ENCODE measurements around the gene ASTN2. TPM values are rescaled to one million over a fixed set of nuclear protein-coding genes. Genes with fewer than 3 reads are reported as not detected.

The ASTN2 gene
- total and polyA plus RNA-seq, 10 of the 15 experiments (the other 5 are each of a cell fraction or from before 2014, with no cell fraction given), result 1.4 to 15.7 (median 7.0) TPM

DNA sequence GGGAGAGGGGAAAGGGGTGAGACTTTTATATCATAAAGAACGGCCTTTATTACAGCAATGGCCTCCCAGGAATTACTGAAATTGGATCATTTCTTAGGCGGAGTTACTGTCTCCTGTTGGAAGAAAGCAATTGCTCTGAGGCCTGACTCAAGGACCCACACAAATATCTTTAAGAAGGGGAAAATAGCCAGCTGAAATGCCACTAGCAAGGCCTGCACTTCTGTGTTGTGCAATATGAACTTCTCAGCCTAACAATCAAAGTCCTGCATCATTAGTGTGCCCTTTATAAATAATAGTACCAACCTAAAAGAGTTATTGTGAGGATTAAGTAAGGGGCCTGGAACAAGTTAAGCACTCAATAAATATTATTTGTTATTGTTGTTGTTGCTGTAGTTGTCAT lies 757.9 kb downstream of the ASTN2 start:
- Histone ChIP-seq H3K27ac (ENCODE audit: control insufficient read depth, insufficient read depth) (no peak overlapping the region), H3K9ac (ENCODE audit: control insufficient read depth, insufficient read depth, low read length) (no peak overlapping the region), H3K79me2 (ENCODE audit: control insufficient read depth, insufficient read depth, low read length) (no peaks in the 10 kb centered on the region), H3K27me3 (replicated peaks in 1 of 2; ENCODE audit: control insufficient read depth in 2 of 2, insufficient read depth in 2 of 2, low read length in 1 of 2) (no peaks in the 10 kb centered on the region), H2AFZ (ENCODE audit: control insufficient read depth, low read depth, low read length) (no peak overlapping the region), H3K4me1 (ENCODE audit: control insufficient read depth, insufficient read depth, low read length) (no peaks in the 10 kb centered on the region), H3K4me2 (ENCODE audit: control insufficient read depth, insufficient read depth) (no peak overlapping the region), H3K4me3 (no peak overlapping the region), H3K9me3 (replicated peaks; ENCODE audit: control insufficient read depth, insufficient read depth, low read length) (no peaks in the 10 kb centered on the region), H3K36me3 (ENCODE audit: control insufficient read depth in 2 of 2, insufficient read depth in 2 of 2, low read length in 1 of 2) (no peaks in the 10 kb centered on the region), H4K20me1 (ENCODE audit: control insufficient read depth, insufficient read depth) (no peaks in the 10 kb centered on the region; the same call in 1 of the 2 replicates)
- WGBS (ENCODE audit: insufficient coverage, insufficient replicate concordance, low lambda C conversion rate, missing lambda C conversion rate), result 40% methylated on average over 2 of the region's 2 CpGs
- DNase-seq (ENCODE audit: low read depth, low spot score), result no peak
- TF ChIP-seq, protein P1, sequence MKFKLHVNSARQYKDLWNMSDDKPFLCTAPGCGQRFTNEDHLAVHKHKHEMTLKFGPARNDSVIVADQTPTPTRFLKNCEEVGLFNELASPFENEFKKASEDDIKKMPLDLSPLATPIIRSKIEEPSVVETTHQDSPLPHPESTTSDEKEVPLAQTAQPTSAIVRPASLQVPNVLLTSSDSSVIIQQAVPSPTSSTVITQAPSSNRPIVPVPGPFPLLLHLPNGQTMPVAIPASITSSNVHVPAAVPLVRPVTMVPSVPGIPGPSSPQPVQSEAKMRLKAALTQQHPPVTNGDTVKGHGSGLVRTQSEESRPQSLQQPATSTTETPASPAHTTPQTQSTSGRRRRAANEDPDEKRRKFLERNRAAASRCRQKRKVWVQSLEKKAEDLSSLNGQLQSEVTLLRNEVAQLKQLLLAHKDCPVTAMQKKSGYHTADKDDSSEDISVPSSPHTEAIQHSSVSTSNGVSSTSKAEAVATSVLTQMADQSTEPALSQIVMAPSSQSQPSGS (IDR thresholded peaks at IDR 0.05; ENCODE audit: low read length), result no peak
- TF ChIP-seq ASH2L (IDR thresholded peaks at IDR 0.05; ENCODE audit: borderline replicate concordance, low read depth) (no peak), RB1 (IDR thresholded peaks at IDR 0.05; ENCODE audit: borderline replicate concordance) (no peak), NR2C2 (IDR thresholded peaks at IDR 0.05; ENCODE audit: borderline replicate concordance, control insufficient read depth, insufficient read length, low read depth) (no peak), ZNF217 (IDR thresholded peaks at IDR 0.05) (no peak), EGR1 (IDR thresholded peaks at IDR 0.05; ENCODE audit: borderline replicate concordance in 1 of 2, low read depth in 2 of 2, low read length in 2 of 2) (no peak)
- TF ChIP-seq, protein P2, sequence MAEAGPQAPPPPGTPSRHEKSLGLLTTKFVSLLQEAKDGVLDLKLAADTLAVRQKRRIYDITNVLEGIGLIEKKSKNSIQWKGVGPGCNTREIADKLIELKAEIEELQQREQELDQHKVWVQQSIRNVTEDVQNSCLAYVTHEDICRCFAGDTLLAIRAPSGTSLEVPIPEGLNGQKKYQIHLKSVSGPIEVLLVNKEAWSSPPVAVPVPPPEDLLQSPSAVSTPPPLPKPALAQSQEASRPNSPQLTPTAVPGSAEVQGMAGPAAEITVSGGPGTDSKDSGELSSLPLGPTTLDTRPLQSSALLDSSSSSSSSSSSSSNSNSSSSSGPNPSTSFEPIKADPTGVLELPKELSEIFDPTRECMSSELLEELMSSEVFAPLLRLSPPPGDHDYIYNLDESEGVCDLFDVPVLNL (IDR thresholded peaks at IDR 0.05; ENCODE audit: low read depth, low read length), result no peak
- TF ChIP-seq, protein P3, sequence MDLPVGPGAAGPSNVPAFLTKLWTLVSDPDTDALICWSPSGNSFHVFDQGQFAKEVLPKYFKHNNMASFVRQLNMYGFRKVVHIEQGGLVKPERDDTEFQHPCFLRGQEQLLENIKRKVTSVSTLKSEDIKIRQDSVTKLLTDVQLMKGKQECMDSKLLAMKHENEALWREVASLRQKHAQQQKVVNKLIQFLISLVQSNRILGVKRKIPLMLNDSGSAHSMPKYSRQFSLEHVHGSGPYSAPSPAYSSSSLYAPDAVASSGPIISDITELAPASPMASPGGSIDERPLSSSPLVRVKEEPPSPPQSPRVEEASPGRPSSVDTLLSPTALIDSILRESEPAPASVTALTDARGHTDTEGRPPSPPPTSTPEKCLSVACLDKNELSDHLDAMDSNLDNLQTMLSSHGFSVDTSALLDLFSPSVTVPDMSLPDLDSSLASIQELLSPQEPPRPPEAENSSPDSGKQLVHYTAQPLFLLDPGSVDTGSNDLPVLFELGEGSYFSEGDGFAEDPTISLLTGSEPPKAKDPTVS (IDR thresholded peaks at IDR 0.05; ENCODE audit: low read depth, low read length), result no peak
- TF ChIP-seq, protein P4, sequence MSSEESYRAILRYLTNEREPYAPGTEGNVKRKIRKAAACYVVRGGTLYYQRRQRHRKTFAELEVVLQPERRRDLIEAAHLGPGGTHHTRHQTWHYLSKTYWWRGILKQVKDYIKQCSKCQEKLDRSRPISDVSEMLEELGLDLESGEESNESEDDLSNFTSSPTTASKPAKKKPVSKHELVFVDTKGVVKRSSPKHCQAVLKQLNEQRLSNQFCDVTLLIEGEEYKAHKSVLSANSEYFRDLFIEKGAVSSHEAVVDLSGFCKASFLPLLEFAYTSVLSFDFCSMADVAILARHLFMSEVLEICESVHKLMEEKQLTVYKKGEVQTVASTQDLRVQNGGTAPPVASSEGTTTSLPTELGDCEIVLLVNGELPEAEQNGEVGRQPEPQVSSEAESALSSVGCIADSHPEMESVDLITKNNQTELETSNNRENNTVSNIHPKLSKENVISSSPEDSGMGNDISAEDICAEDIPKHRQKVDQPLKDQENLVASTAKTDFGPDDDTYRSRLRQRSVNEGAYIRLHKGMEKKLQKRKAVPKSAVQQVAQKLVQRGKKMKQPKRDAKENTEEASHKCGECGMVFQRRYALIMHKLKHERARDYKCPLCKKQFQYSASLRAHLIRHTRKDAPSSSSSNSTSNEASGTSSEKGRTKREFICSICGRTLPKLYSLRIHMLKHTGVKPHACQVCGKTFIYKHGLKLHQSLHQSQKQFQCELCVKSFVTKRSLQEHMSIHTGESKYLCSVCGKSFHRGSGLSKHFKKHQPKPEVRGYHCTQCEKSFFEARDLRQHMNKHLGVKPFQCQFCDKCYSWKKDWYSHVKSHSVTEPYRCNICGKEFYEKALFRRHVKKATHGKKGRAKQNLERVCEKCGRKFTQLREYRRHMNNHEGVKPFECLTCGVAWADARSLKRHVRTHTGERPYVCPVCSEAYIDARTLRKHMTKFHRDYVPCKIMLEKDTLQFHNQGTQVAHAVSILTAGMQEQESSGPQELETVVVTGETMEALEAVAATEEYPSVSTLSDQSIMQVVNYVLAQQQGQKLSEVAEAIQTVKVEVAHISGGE (CRISPR knock-in tag; IDR thresholded peaks at IDR 0.05), result no peak
- no peak for FAIRE-seq
- ATAC-seq, result no peak
- no TSS peak for BruUV-seq (replicated peaks)
- ChIA-PET RAD21 (ENCODE audit: unreplicated experiment) (no interaction called here), CTCF (no interaction called here), POLR2A (no interaction called here), SMC1A (ENCODE audit: uncharacterized antibody, unreplicated experiment) (no interaction called here)
- in situ Hi-C loops (cut with MboI) (no loop called here), intact Hi-C loops (cut with micrococcal nuclease; ENCODE audit: unreplicated experiment) (no loop called here)
